H54 (cell line): ENCODE measurements around the gene NDUFB7.
"Not testable (repeated sequence)": the region's sequence is repeated elsewhere in the genome, so short reads cannot be mapped to it uniquely, and the experiment has no call there.

Experiments used
- DNase-seq: peaks from one replicate; pipeline ENCODE4 v3.0.0; 2011; ENCODE audit warnings: low spot score, mixed read lengths; ENCODE audit not compliant: insufficient read length
- FAIRE-seq: peaks from 3 replicates; lab custom pipeline; 2011; peaks lifted over from hg19 to GRCh38; lab: Jason Lieb, UNC
- POLR2A ChIP-seq: IDR thresholded peaks from 2 replicates; pipeline ENCODE4 v1.6.1; 2011; ENCODE audit warnings: low read depth, mild to moderate bottlenecking, low read length

Gene NDUFB7

GRCh38 chr19:14571695-14572490 is at the start of gene NDUFB7:
NDUFB7 (minus strand) TSS chr19:14572066; CDS start chr19:14572000, 66 bp downstream.
- DNase-seq = peak; percentile 80
- TF ChIP-seq POLR2A = peak; percentile 45
- FAIRE-seq = peak; percentile 78

DNA sequence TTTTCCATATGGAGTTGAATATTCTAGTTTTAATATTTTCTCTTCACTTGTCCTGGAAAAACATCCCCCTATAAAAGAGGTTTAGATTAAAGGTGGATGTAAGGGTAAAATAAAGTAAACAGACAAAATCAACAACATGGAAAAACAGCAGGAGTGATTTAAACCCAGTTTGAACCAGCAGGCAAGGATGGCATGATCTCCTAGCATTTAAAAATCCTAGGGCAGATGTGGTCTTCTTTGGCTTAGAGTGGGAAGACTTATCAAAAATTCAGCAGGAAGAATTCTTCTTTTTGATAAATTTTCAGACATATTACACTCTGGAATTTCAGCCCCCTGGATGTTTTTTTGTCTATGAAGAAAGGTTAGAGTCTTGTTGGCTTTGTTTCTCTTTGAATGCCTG is 47.5 kb upstream of the NDUFB7 start:
- no peak for TF ChIP-seq POLR2A
- DNase-seq (no peak), FAIRE-seq (no peak)

GRCh38 chr19:14616407-14616806 is 44.5 kb upstream of the NDUFB7 start:
- no peak for FAIRE-seq
- no peak for TF ChIP-seq POLR2A
- DNase-seq = no peak

- TF ChIP-seq POLR2A = no peak
- FAIRE-seq = no peak
- no peak for DNase-seq
These were observed 43.8 kb upstream of the NDUFB7 start for GRCh38 chr19:14615623-14616022.

DNA sequence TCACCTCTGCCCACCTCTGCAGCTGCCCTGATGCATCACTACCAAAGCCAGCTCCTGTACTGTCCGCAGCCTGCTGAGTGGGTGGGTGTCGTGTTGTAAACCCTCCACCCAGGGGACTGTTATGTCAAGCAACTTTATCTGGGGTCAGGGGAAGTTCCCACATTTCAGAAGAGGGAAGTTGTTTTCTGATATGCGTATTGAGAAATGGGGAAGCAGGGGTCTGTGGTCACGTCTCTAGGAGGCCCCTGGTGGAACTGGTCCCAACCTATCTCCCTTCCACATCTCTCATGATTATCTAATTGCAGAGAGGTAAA is 42.2 kb upstream of the NDUFB7 start:
- no peak for TF ChIP-seq POLR2A
- FAIRE-seq (no peak), DNase-seq (no peak)

DNA sequence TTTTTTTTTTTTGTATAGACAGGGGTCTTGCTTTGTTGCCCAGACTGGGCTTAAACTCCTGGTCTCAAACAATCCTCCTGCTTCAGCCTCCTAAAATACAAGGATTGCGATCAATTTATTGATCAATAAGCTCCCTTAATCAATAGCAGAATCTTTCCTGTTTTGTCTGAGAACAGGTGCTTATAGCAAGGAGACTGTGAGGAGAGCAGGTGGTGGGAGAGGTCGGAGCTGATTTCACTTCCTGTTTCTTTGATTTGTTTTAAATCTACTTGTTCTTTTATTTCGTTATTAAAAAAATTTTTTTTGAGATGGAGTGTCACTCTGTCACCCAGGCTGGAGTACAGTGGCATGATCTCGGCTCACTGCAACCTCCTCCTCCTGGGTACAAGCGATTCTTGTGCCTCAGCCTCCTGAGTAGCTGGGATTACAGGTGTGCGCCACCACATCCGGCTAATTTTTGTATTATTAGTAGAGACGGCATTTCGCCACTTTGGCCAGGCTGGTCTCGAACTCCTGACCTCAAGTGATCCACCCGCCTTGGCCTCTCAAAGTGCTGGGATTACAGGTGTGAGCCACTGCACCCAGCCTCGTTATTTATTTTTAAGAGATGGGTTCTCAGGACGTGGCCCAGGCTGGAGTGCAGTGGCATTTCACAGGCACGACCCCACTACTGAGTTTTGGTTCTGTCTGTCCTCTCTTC is 41.7 kb upstream of the NDUFB7 start:
- not testable (repeated sequence) for DNase-seq, FAIRE-seq

- no peak for TF ChIP-seq POLR2A
- no peak for FAIRE-seq
- no peak for DNase-seq
These were observed 40.8 kb upstream of the NDUFB7 start for GRCh38 chr19:14612657-14613056.

- not testable (repeated sequence) for DNase-seq, FAIRE-seq
These were observed 40.4 kb upstream of the NDUFB7 start for GRCh38 chr19:14612242-14612641.

DNA sequence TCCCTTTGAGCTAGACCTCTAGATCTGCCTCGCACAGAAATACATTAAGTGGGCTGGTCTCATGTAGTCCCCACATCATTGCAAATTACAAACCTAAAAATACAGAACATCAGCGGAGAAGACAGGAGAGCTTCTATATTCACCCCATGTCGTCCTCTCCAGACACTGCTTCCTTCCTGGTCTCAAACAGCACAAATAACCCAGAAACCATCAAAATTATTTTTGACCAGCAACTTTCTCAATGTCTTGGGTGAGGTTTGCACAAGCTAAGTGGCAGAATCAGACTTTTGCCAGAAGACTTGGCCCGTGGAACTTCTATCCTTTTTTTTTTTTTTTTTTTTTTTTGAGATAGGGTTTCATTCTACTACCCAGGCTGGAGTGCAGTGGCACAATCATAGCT is 39.2 kb upstream of the NDUFB7 start:
- DNase-seq (no peak), FAIRE-seq (no peak)
- TF ChIP-seq POLR2A = no peak

- FAIRE-seq (no peak), DNase-seq (no peak)
- TF ChIP-seq POLR2A = no peak
These were observed 34.8 kb upstream of the NDUFB7 start for GRCh38 chr19:14606627-14607026.

DNA sequence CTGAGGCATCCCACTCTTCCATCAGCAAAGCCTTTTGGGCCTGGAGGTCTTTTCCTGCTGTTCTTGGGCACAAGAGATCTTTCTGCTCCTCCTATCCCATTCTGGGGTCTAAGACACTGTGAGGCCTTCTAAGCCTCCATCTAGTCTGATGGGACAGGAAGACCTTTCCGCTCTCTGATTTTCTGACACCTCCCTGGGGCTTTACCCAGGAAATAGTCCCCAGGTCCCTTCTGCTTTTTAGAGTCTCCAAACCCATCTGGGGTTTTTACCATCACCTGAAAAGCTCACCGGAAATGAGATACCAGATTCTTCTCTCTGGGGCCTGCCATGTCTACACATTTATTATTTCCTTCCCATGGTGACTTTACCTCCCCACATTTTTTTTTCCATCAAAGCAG is 32.1 kb upstream of the NDUFB7 start:
- no peak for FAIRE-seq
- no peak for TF ChIP-seq POLR2A

GRCh38 chr19:14599548-14600147 is 27.8 kb upstream of the NDUFB7 start:
- TF ChIP-seq POLR2A = no peak
- FAIRE-seq (no peak), DNase-seq (no peak)

More for the DNA sequence above, 32.1 kb upstream of the NDUFB7 start:
- DNase-seq = no peak

DNA sequence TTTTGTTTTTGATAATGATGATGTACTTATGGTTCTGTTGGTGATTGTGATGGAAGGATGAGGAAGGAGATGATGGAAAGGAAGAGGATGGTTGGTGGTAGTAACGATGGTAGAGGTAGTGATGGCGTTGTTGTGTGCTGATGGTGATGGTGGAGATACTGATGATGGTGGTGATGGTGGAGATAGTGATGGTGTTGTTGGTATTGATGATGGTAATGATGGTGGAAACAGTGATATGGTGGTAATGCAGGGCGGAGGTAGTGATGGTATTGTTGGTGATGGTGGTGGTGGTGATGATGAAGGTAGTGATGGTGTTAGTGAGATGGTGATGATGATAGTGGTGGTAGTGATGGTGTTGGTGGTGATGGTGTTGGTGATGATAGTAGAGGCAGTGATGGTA is 23.7 kb upstream of the NDUFB7 start:
- TF ChIP-seq POLR2A = no peak
- DNase-seq (no peak), FAIRE-seq (no peak)

DNA sequence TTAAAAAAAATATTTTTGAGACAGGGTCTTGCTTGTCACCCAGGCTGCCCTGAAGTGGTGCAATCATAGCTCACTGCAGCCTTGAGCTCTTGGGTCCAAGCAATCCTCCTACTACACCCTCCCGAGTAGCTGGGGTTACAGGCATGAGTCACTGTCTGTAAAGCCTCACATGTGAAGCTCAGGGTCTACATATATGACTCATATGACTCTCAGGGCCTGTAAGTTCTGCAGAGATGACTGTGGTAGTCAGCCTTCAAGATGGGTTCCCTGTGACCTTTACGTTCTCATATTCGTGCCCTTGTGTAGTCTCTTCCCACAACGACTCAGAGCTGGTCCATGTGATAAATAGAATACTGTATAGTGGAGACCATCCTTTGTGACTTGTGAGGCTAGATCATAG is 17.6 kb upstream of the NDUFB7 start:
- not testable (repeated sequence) for FAIRE-seq, DNase-seq

- DNase-seq, FAIRE-seq: not testable (repeated sequence)
These were observed 13.3 kb upstream of the NDUFB7 start for GRCh38 chr19:14585187-14585586.

- DNase-seq, FAIRE-seq: not testable (repeated sequence)
These were observed 12.5 kb upstream of the NDUFB7 start for GRCh38 chr19:14584372-14584771.
